ENCODE data around the gene RSU1. TPM values are rescaled to one million over a fixed set of nuclear protein-coding genes. Genes with fewer than 3 reads are reported as not detected.

RSU1 gene
- total RNA-seq, 6 donors from 2014 or later, result 36.7 to 81.4 (median 48.0) TPM

DNA sequence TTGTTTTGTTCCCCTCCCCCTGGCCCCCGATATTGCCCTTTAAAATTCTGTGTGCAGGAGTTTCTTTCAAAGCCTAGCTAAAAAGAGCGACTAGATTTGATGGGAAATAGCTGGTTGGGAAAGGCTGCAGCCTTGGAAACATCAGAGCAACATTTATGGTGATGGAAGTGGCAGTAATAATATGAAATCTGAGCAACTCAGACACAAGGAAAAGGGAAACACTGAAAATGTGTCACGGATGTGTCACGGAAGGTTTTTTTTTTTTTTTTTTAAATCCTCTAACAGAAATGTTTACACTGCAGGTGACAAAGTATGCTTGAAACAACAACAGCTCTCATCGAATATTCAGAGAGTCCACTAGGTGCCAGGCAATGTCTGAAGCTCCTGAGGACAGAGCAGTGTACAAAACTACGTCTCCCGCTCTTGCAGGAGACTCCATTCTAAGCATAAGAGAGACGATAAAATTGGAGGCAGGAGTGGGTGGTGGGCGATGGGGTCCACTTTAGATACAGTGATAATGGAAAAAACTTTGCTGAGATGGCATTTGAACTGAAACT is 143.0 kb downstream of the RSU1 start:
- no peaks in the 10 kb centered on the region for H3K27me3 ChIP-seq
- no peak overlapping the region for H3K27ac ChIP-seq
- TF ChIP-seq, protein P1, sequence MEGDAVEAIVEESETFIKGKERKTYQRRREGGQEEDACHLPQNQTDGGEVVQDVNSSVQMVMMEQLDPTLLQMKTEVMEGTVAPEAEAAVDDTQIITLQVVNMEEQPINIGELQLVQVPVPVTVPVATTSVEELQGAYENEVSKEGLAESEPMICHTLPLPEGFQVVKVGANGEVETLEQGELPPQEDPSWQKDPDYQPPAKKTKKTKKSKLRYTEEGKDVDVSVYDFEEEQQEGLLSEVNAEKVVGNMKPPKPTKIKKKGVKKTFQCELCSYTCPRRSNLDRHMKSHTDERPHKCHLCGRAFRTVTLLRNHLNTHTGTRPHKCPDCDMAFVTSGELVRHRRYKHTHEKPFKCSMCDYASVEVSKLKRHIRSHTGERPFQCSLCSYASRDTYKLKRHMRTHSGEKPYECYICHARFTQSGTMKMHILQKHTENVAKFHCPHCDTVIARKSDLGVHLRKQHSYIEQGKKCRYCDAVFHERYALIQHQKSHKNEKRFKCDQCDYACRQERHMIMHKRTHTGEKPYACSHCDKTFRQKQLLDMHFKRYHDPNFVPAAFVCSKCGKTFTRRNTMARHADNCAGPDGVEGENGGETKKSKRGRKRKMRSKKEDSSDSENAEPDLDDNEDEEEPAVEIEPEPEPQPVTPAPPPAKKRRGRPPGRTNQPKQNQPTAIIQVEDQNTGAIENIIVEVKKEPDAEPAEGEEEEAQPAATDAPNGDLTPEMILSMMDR (IDR thresholded peaks at IDR 0.05), result no peak
- TF ChIP-seq POLR2A (IDR thresholded peaks at IDR 0.05), result no peak
- no peak for TF ChIP-seq EP300 (IDR thresholded peaks at IDR 0.05)
- no peak for TF ChIP-seq POLR2AphosphoS5 (IDR thresholded peaks at IDR 0.05)
- H3K36me3 ChIP-seq, result peaks cover 0 to 6% (median 0%) of the 10 kb centered on the region in 4 donors
- no peak for DNase-seq
- no peak for ATAC-seq (ENCODE audit: low FRiP score in 2 of 2)
- no peaks in the 10 kb centered on the region for H3K4me1 ChIP-seq
- 85 to 91% methylated on average over 9 of the region's 9 CpGs for WGBS, 2 donors
- H3K9me3 ChIP-seq, result no peaks in the 10 kb centered on the region
- no peak overlapping the region for H3K4me3 ChIP-seq

DNA sequence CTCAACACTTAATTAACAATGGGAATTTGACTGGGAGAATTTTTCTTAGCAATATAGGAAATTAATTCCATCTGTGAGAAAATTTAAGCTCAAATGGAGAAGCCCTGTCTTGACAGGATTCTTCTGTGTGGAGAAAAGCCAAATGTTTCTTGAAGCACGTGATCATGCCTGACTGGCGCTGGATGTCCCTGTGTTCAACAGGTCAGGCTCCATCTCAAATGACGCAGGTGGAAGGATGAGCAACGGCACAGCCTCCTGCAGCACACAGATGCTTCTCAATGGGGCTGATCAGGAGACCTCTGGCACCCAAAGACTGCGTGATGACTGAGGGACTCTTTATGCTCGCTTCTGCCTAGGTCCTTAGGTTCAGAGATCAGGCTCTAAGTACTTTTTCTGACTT is 143.8 kb downstream of the RSU1 start:
- H3K9me3 ChIP-seq, result no peaks in the 10 kb centered on the region

DNA sequence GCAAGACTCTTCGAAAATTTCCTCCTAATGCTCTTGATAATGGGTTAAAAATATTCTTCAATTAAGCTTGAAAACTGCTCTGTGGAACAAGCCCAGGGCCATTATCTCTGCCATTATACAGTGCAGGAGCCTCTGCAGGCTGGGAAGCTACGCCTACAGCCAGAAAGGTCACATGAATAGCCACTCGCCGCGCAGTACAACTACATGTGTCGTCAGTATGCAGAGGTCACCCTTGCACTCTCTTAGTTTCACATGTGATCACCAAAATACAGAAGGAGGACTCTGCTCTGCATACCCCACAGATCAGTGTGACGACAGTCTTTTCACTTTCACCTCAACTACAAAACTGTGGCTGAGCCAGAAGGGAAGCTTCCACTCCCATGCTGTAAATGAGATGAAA is 153.8 kb downstream of the RSU1 start:
- Histone ChIP-seq H3K27me3 (no peaks in the 10 kb centered on the region), H3K27ac (no peak overlapping the region), H3K9me3 (no peaks in the 10 kb centered on the region), H3K36me3 (peaks cover 0 to 3% (median 0%) of the 10 kb centered on the region in 4 donors), H3K4me1 (no peaks in the 10 kb centered on the region), H3K4me3 (no peak overlapping the region)
- no peak for TF ChIP-seq POLR2AphosphoS5 (IDR thresholded peaks at IDR 0.05)
- no peak for TF ChIP-seq EP300 (IDR thresholded peaks at IDR 0.05)
- no peak for TF ChIP-seq POLR2A (IDR thresholded peaks at IDR 0.05)
- ATAC-seq (ENCODE audit: low FRiP score in 2 of 2) (no peak), DNase-seq (no peak)
- 84 to 98% methylated on average over 7 of the region's 7 CpGs for WGBS, 2 donors

More for the DNA sequence above, 143.8 kb downstream of the RSU1 start:
- TF ChIP-seq POLR2A (IDR thresholded peaks at IDR 0.05), result no peak
- TF ChIP-seq, protein P1 (IDR thresholded peaks at IDR 0.05), result no peak
- TF ChIP-seq POLR2AphosphoS5 (IDR thresholded peaks at IDR 0.05), result no peak
- TF ChIP-seq EP300 (IDR thresholded peaks at IDR 0.05), result no peak
- ATAC-seq (ENCODE audit: low FRiP score in 2 of 2), result no peak
- Histone ChIP-seq H3K36me3 (peaks cover 0 to 6% (median 0%) of the 10 kb centered on the region in 4 donors), H3K4me3 (no peak overlapping the region), H3K4me1 (no peaks in the 10 kb centered on the region), H3K27ac (no peak overlapping the region), H3K27me3 (no peaks in the 10 kb centered on the region)
- no peak for DNase-seq
- 88 to 90% methylated on average over 6 of the region's 6 CpGs for WGBS, 2 donors

DNA sequence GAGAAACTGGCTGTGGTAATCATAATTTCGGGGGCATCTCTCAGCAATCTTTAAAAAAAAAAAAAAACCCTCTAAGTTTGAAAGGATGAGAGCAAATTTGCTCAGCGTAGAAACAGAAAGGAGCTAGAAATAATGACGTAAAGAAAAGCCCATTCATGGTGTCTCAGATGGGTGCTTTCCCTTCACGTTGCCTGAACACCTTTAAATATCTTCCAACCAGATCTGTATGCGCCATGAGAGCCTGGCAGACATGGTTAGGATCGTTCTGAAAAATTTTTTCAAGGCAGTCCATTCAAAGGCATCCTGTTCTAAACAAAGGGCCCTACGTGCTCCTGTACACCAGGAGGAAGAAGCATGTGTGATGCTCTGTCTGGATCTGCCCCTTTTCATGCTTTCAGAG is 154.3 kb downstream of the RSU1 start:
- WGBS, 2 donors, result 87 to 89% methylated on average over 7 of the region's 7 CpGs
- no peaks in the 10 kb centered on the region for H3K4me1 ChIP-seq
- H3K27me3 ChIP-seq, result no peaks in the 10 kb centered on the region
- no peaks in the 10 kb centered on the region for H3K9me3 ChIP-seq
- TF ChIP-seq POLR2AphosphoS5 (IDR thresholded peaks at IDR 0.05), result no peak
- TF ChIP-seq POLR2A (IDR thresholded peaks at IDR 0.05), result no peak
- no peak for TF ChIP-seq EP300 (IDR thresholded peaks at IDR 0.05)
- TF ChIP-seq, protein P1 (IDR thresholded peaks at IDR 0.05), result no peak
- no peak for DNase-seq
- no peak for ATAC-seq (ENCODE audit: low FRiP score in 2 of 2)
- H3K36me3 ChIP-seq, result peaks cover 0 to 3% (median 0%) of the 10 kb centered on the region in 4 donors
- H3K4me3 ChIP-seq, result no peak overlapping the region
- no peak overlapping the region for H3K27ac ChIP-seq

DNA sequence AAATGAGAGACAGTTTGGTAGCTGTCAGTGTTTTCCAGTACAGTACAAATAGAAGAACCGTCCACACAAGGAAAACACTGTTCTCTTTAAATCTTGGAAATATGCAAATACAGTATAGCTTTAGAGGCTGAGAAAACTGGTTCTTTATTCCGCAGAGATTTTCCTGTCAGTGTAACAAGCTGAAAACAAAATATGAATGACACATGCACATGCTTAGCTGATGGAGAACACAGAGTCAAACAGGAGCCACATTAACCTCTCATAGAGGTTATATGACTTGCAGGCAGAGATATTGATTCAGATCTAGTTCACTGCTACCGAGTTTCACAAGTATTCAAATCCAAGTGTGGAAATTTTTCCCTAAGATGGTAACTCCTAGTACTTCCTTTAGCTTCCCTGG is 160.3 kb downstream of the RSU1 start:
- H3K27me3 ChIP-seq, result no peaks in the 10 kb centered on the region
- H3K36me3 ChIP-seq, result no peaks in the 10 kb centered on the region
- no peak for DNase-seq
- H3K9me3 ChIP-seq, result no peaks in the 10 kb centered on the region
- TF ChIP-seq, protein P1 (IDR thresholded peaks at IDR 0.05), result no peak
- no peak for TF ChIP-seq POLR2AphosphoS5 (IDR thresholded peaks at IDR 0.05)
- no peak for TF ChIP-seq EP300 (IDR thresholded peaks at IDR 0.05)
- no peak for TF ChIP-seq POLR2A (IDR thresholded peaks at IDR 0.05)
- WGBS, 2 donors, result 84 to 88% methylated on average over 3 of the region's 3 CpGs
- ATAC-seq (ENCODE audit: low FRiP score in 2 of 2), result no peak
- H3K4me3 ChIP-seq, result no peak overlapping the region
- H3K4me1 ChIP-seq, result no peaks in the 10 kb centered on the region
- no peak overlapping the region for H3K27ac ChIP-seq
